ENCODE results near the gene ATP12A.
A peak's percentile ranks its signal among the peaks of the same experiment; 100 is the strongest.

The ATP12A gene

GRCh38 chr13:24688111-24688510 is 7.9 kb downstream of the ATP12A start:
- DNase-seq (ENCODE audit: low read depth in 2 of 2): no peak

GRCh38 chr13:24688950-24689349 is 8.7 kb downstream of the ATP12A start:
- no peak for DNase-seq (ENCODE audit: low read depth in 2 of 2)

GRCh38 chr13:24691381-24691780 is 11.2 kb downstream of the ATP12A start:
- no peak for DNase-seq (ENCODE audit: low read depth in 2 of 2)

GRCh38 chr13:24692561-24692960 is 12.4 kb downstream of the ATP12A start:
- DNase-seq (ENCODE audit: low read depth in 2 of 2): no peak

- no peak for DNase-seq (ENCODE audit: low read depth in 2 of 2)
These were observed 13.8 kb downstream of the ATP12A start for GRCh38 chr13:24693862-24694471.

- no peak for DNase-seq (ENCODE audit: low read depth in 2 of 2)
These were observed 14.7 kb downstream of the ATP12A start for GRCh38 chr13:24694907-24695306.

- no peak for DNase-seq (ENCODE audit: low read depth in 2 of 2)
These were observed 18.5 kb downstream of the ATP12A start for GRCh38 chr13:24698686-24699085.

- DNase-seq (ENCODE audit: low read depth in 2 of 2): no peak
These were observed 19.3 kb downstream of the ATP12A start for GRCh38 chr13:24699541-24699940.

- no peak for DNase-seq (ENCODE audit: low read depth in 2 of 2)
These were observed 20.3 kb downstream of the ATP12A start for GRCh38 chr13:24700539-24700938.

- no peak for DNase-seq (ENCODE audit: low read depth in 2 of 2)
These were observed 26.8 kb downstream of the ATP12A start for GRCh38 chr13:24706886-24707585.

GRCh38 chr13:24709186-24709913 is 29.1 kb downstream of the ATP12A start:
- DNase-seq (ENCODE audit: low read depth in 2 of 2): peak; percentile 25 to 31

- DNase-seq (ENCODE audit: low read depth in 2 of 2): no peak
These were observed 32.8 kb downstream of the ATP12A start for GRCh38 chr13:24713022-24713421.

GRCh38 chr13:24716011-24716410 is 35.8 kb downstream of the ATP12A start:
- DNase-seq (ENCODE audit: low read depth in 2 of 2): no peak

GRCh38 chr13:24716446-24716845 is 36.2 kb downstream of the ATP12A start:
- DNase-seq (ENCODE audit: low read depth in 2 of 2): no peak

- no peak for DNase-seq (ENCODE audit: low read depth in 2 of 2)
These were observed 37.0 kb downstream of the ATP12A start for GRCh38 chr13:24717217-24717616.

GRCh38 chr13:24718192-24718965 is 38.2 kb downstream of the ATP12A start:
- DNase-seq (ENCODE audit: low read depth in 2 of 2): no peak

GRCh38 chr13:24719139-24719538 is 38.9 kb downstream of the ATP12A start:
- DNase-seq (ENCODE audit: low read depth in 2 of 2): no peak

GRCh38 chr13:24723206-24723605 is 43.0 kb downstream of the ATP12A start:
- no peak for DNase-seq (ENCODE audit: low read depth in 2 of 2)

GRCh38 chr13:24724714-24725113 is 44.5 kb downstream of the ATP12A start:
- no peak for DNase-seq (ENCODE audit: low read depth in 2 of 2)

- DNase-seq (ENCODE audit: low read depth in 2 of 2): no peak
These were observed 45.2 kb downstream of the ATP12A start for GRCh38 chr13:24725379-24725778.

GRCh38 chr13:24727731-24728601 is 47.8 kb downstream of the ATP12A start:
- peak; percentile 44 to 55 for DNase-seq (ENCODE audit: low read depth in 2 of 2)

Data from stimulated activated CD8-positive, alpha-beta memory T cell treated with anti-CD3 and anti-CD28 coated beads, Interleukin-7, amount 100 ng/mL, for 4 hours (primary cell).